Smooth muscle cell (in vitro differentiated cells): ENCODE results near the gene TM2D3. TPM values are rescaled to one million over a fixed set of nuclear protein-coding genes. Genes with fewer than 3 reads are reported as not detected.

Source experiments
- DNase-seq: peaks from one replicate; lab custom pipeline; 2025; ENCODE audit not compliant: unreplicated experiment; lab: John Stamatoyannopoulos, UW
- H2AFZ ChIP-seq: fragments of 200-600 bp; sonication (generic); 2 replicates; pipeline ENCODE4 v1.6.0; 2016; ENCODE audit warnings: antibody characterized with exemption, low read depth, mild to moderate bottlenecking
- H3F3A ChIP-seq: fragments of 200-600 bp; sonication (generic); 2 replicates; pipeline ENCODE4 v1.6.0; 2017; ENCODE audit warnings: antibody characterized with exemption, low read depth
- H3K27ac ChIP-seq: fragments of 200-600 bp; sonication (generic); 2 replicates; pipeline ENCODE4 v1.5.1; 2016; ENCODE audit warnings: low read depth, mild to moderate bottlenecking
- H3K27me3 ChIP-seq: fragments of 200-600 bp; sonication (generic); 2 replicates; pipeline ENCODE4 v1.6.1; 2016; ENCODE audit warnings: low read depth, mild to moderate bottlenecking
- H3K36me3 ChIP-seq: fragments of 200-600 bp; sonication (generic); 2 replicates; pipeline ENCODE4 v1.5.1; 2016; ENCODE audit warnings: low read depth
- H3K4me1 ChIP-seq: fragments of 200-600 bp; sonication (generic); 2 replicates; pipeline ENCODE4 v1.5.1; 2016; ENCODE audit warnings: low read depth
- H3K4me2 ChIP-seq: fragments of 200-600 bp; sonication (generic); 2 replicates; pipeline ENCODE4 v1.6.0; 2016; ENCODE audit warnings: mild to moderate bottlenecking
- H3K4me3 ChIP-seq: fragments of 200-600 bp; sonication (generic); 2 replicates; pipeline ENCODE4 v1.5.1; 2016; ENCODE audit warnings: mild to moderate bottlenecking
- H3K79me2 ChIP-seq: fragments of 200-600 bp; sonication (generic); 2 replicates; pipeline ENCODE4 v1.6.0; 2016; ENCODE audit warnings: low read depth, mild to moderate bottlenecking
- H3K9ac ChIP-seq: fragments of 200-600 bp; sonication (generic); 2 replicates; pipeline ENCODE4 v1.6.0; 2016; ENCODE audit warnings: low read depth
- H3K9me3 ChIP-seq: fragments of 200-600 bp; sonication (generic); replicated peaks from 2 replicates; pipeline ENCODE4 v1.5.1; 2016; ENCODE audit warnings: low read depth
- H4K20me1 ChIP-seq: fragments of 200-600 bp; sonication (generic); 2 replicates; pipeline ENCODE4 v1.6.0; 2016; ENCODE audit warnings: low read depth
- CTCF ChIP-seq: fragments of 200-600 bp; sonication (generic); IDR thresholded peaks from 2 replicates; pipeline ENCODE4 v1.5.1; 2017; ENCODE audit warnings: borderline replicate concordance, mild to moderate bottlenecking, antibody characterized with exemption; ENCODE audit not compliant: insufficient read depth, poor library complexity, severe bottlenecking
- WGBS: methylation state at CpG from one replicate; pipeline ENCODE4 v1.1.7; 2016; ENCODE audit warnings: low lambda C conversion rate; 5-methylcytosine and 5-hydroxymethylcytosine counted together
- polyA plus RNA-seq: library from polyadenylated mRNA; unstranded; fragments of >200 nt; fragmentation: Nextera tagmentation; extraction: Ambion mirVana; gene quantifications from 2 replicates; pipeline ENCODE4 v1.2.1, GENCODE V29; 2016
- small RNA-seq: library from RNA; depleted of rRNA; stranded (forward); fragments of <200 nt; gene quantifications from one replicate; pipeline ENCODE3, GENCODE V24; 2014
- total RNA-seq: library from RNA; depleted of rRNA; stranded (reverse); fragments of >200 nt; gene quantifications from 2 replicates; pipeline ENCODE4 v1.2.3, GENCODE V29; 2014

The TM2D3 gene
- total and polyA plus RNA-seq, 2 experiments from 2014 or later = 47.2 to 60.3 TPM

DNA sequence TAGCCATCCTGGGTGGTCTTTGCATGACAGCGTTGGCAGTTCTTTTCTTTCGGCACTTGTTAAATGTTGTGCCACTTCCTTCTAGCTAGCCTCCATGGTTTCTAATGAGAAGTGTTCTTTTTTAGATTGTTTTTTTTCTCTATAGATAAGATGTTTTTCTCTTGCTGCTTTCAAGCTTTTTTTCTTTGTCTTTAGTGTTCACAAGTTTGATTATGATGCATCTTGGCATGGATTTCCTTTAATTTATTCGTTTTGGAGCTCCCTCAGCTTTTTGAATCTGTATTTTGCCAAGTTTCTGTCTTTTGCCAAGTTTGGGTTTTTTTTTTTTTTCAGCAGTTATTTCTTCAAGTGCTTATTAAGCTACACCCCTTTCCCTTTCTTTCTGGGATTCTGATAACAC is 53.1 kb downstream of the TM2D3 start:
- Histone ChIP-seq H3K9me3 (no peaks in the 10 kb centered on the region), H3K27ac (no peak overlapping the region), H3K27me3 (no peaks in the 10 kb centered on the region), H2AFZ (no peak overlapping the region), H3K4me3 (no peak overlapping the region), H3K36me3 (no peaks in the 10 kb centered on the region), H3K79me2 (no peaks in the 10 kb centered on the region), H3K4me2 (no peak overlapping the region), H3K9ac (no peak overlapping the region), H3F3A (no peaks in the 10 kb centered on the region), H3K4me1 (no peaks in the 10 kb centered on the region), H4K20me1 (no peaks in the 10 kb centered on the region)
- WGBS = 86% methylated on average over 3 of the region's 3 CpGs
- TF ChIP-seq CTCF = no peak
- DNase-seq = no peak

DNA sequence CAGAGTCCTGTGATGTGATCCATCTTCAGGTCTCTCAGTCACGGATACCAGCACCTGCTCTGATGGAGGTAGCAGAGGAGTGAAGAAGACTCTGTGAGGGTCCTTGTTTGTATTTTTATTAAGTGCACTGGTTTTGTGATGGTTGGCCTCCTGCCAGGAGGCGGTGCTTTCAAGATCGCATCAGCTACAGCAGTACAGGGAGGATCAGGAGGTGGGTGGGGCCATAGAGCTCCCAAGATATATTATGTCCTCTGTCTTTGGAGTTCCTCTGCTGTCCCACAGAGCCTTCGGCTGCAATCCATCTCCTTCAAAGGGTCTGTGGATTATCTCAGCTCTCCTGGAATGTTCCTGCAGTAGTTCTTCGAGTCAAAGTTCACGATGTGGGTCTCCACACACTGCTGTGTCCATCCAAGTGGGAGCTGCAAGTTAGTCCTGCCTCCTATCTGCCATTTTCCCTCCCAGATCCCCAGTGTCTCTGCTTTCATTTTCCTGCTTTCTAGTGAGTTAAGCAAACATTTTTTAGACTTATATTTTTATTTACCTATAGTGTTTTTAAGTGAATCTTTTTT is 54.7 kb downstream of the TM2D3 start:
- no peak for TF ChIP-seq CTCF
- Histone ChIP-seq H3K4me3 (no peak overlapping the region), H3F3A (no peaks in the 10 kb centered on the region), H3K27ac (no peak overlapping the region), H3K27me3 (no peaks in the 10 kb centered on the region), H3K79me2 (no peaks in the 10 kb centered on the region), H4K20me1 (no peaks in the 10 kb centered on the region), H3K36me3 (no peaks in the 10 kb centered on the region), H3K9ac (no peak overlapping the region), H2AFZ (no peak overlapping the region), H3K4me1 (no peaks in the 10 kb centered on the region), H3K4me2 (no peak overlapping the region), H3K9me3 (no peaks in the 10 kb centered on the region)
- 64% methylated on average over 6 of the region's 6 CpGs for WGBS
- no peak for DNase-seq

GRCh38 chr15:101596633-101597032 is 55.5 kb downstream of the TM2D3 start:
- no peaks in the 10 kb centered on the region for H3K79me2 ChIP-seq
- no peaks in the 10 kb centered on the region for H3K9me3 ChIP-seq
- no peak overlapping the region for H3K27ac ChIP-seq
- no peaks in the 10 kb centered on the region for H3K27me3 ChIP-seq
- no peak overlapping the region for H2AFZ ChIP-seq
- H4K20me1 ChIP-seq = no peaks in the 10 kb centered on the region
- no peaks in the 10 kb centered on the region for H3K36me3 ChIP-seq
- no peaks in the 10 kb centered on the region for H3K4me1 ChIP-seq
- no peak for TF ChIP-seq CTCF
- no peak overlapping the region for H3K4me3 ChIP-seq
- no peaks in the 10 kb centered on the region for H3F3A ChIP-seq
- WGBS = 100% methylated on average over 1 of the region's 1 CpG
- H3K9ac ChIP-seq = no peak overlapping the region
- no peak overlapping the region for H3K4me2 ChIP-seq
- no peak for DNase-seq

Small RNA genes lying within 50 kb of the gene (small RNA-seq; reads per million reads assigned to genes)
- gene RNU6-807P = not detected

Other genes starting within 250 kb of the TM2D3 start
- gene PCSK6, start 162.7 kb downstream of the TM2D3 start, total RNA-seq = 17.5 and 21.2 TPM in 2 replicates
- gene PCSK6, start 162.7 kb downstream of the TM2D3 start, polyA plus RNA-seq = 17.4 and 17.5 TPM in 2 replicates
- gene TARS3, start 72.1 kb upstream of the TM2D3 start, total RNA-seq = 23.0 and 86.7 TPM in 2 replicates
- 20.0 and 22.8 TPM in 2 replicates for gene TARS3, start 72.1 kb upstream of the TM2D3 start, polyA plus RNA-seq
- gene OR4F6, start 151.1 kb upstream of the TM2D3 start, total RNA-seq = not detected in 2 replicates
- gene OR4F6, start 151.1 kb upstream of the TM2D3 start, polyA plus RNA-seq = not detected in 2 replicates
- not detected in 2 replicates for gene OR4F15, start 159.8 kb upstream of the TM2D3 start, total RNA-seq
- not detected in 2 replicates for gene OR4F15, start 159.8 kb upstream of the TM2D3 start, polyA plus RNA-seq